MCF 10A (cell line): ENCODE results near the gene RSPH10B. TPM values are rescaled to one million over a fixed set of nuclear protein-coding genes. Genes with fewer than 3 reads are reported as not detected.
"Not testable (repeated sequence)": the region's sequence is repeated elsewhere in the genome, so short reads cannot be mapped to it uniquely, and the experiment has no call there.

Source experiments
- BruUV-seq: library from RNA; stranded (reverse); fragments of 400-500 nt; replicated peaks from 2 replicates; lab custom pipeline; 2021; lab: Mats Ljungman, UMichigan
- CTCF ChIA-PET: fragments of 300-600 bp; sonication (Branson Sonifier 250); formaldehyde crosslinking; extraction: SDS; loops from one replicate; lab custom pipeline; 2021; ENCODE audit warnings: antibody characterized with exemption, inconsistent platforms; lab: Yijun Ruan, JAX
- POLR2A ChIA-PET: fragments of 300-600, 350-650 bp; sonication (Branson Sonifier 250); formaldehyde crosslinking; extraction: SDS; loops from one replicate; lab custom pipeline; 2020; ENCODE audit warnings: antibody characterized with exemption, inconsistent platforms; lab: Yijun Ruan, JAX
- DNase-seq: peaks from one replicate; pipeline ENCODE4 v3.0.0-alpha.2; 2018; ENCODE audit not compliant: unreplicated experiment
- H3K27ac Mint-ChIP-seq: one replicate; pipeline ENCODE4 v1.8.0; 2022; ENCODE audit warnings: mild to moderate bottlenecking, low read depth, mixed read lengths; ENCODE audit not compliant: unreplicated experiment
- H3K27me3 Mint-ChIP-seq: one replicate; pipeline ENCODE4 v1.8.0; 2022; ENCODE audit warnings: mixed read lengths; ENCODE audit not compliant: insufficient read depth, unreplicated experiment
- H3K36me3 Mint-ChIP-seq: one replicate; pipeline ENCODE4 v1.8.0; 2022; ENCODE audit warnings: mild to moderate bottlenecking, moderate library complexity, mixed read lengths; ENCODE audit not compliant: insufficient read depth, unreplicated experiment
- H3K4me1 Mint-ChIP-seq: one replicate; pipeline ENCODE4 v1.8.0; 2022; ENCODE audit warnings: mixed read lengths; ENCODE audit not compliant: insufficient read depth, unreplicated experiment
- H3K4me3 Mint-ChIP-seq: one replicate; pipeline ENCODE4 v1.8.0; 2022; ENCODE audit warnings: mild to moderate bottlenecking, moderate library complexity, mixed read lengths; ENCODE audit not compliant: unreplicated experiment
- H3K9me3 Mint-ChIP-seq: one replicate; pipeline ENCODE4 v1.8.0; 2022; ENCODE audit warnings: mixed read lengths; ENCODE audit not compliant: unreplicated experiment
- intact Hi-C: fragments of 100-400 bp; cut with micrococcal nuclease; formaldehyde crosslinking; loops from 2 replicates; pipeline ENCODE4 v1.14.1; 2022
- total RNA-seq: library from RNA; stranded (reverse); gene quantifications from 2 replicates; pipeline ENCODE4 v1.2.3, GENCODE V29; 2022

The RSPH10B gene
- total RNA-seq, 1 experiment from 2014 or later: 0.84 TPM

DNA sequence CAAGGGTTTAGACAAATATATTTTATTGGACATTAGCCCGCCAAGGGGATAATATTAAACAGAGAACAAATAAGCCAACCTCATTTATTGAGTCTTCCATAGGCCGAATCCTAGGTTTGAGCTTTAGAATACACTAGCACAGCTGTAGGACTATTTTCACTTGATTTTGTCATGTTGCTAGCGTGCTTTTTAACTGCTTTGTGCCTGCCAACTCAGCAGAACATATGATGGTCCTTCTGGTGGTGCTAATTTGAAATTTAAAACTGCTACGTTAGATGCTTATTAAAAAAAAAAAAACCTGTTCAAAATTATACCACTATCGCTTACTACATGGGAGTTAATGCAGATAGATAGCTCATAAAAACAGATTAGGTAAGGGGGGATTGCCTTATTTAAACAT lies 86.1 kb downstream of the RSPH10B start:
- H3K27me3 Mint-ChIP-seq, DNase-seq, CTCF ChIA-PET, intact Hi-C loops, H3K9me3 Mint-ChIP-seq, H3K36me3 Mint-ChIP-seq, H3K4me3 Mint-ChIP-seq, H3K4me1 Mint-ChIP-seq, H3K27ac Mint-ChIP-seq, BruUV-seq: not testable (repeated sequence)
- POLR2A ChIA-PET: interaction anchor here (0.6 kb wide), 1 partner anchor 242 kb away, joined by 3 read pairs; no protein-coding TSS in a partner anchor

DNA sequence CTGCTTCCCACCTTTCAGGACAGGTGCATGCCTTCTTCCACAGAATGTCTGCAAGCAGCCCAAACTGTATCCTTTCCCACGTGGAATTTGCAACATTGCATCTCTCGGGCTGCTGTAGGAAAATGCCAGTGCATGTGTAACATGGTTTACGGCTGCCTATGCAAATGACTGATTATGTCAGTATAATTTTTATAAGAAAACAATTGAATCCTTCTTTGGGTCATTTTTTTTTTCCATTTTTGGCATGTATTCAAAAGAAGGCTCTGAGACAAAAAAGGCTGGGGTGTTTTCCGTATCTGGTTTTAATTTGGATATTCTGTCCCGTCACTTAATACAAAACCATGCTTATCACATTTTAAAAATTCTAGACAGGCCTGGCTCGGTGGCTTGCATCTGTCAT lies 90.4 kb downstream of the RSPH10B start:
- H3K27ac Mint-ChIP-seq, CTCF ChIA-PET, BruUV-seq, H3K4me1 Mint-ChIP-seq, POLR2A ChIA-PET, H3K4me3 Mint-ChIP-seq, H3K36me3 Mint-ChIP-seq, H3K27me3 Mint-ChIP-seq, H3K9me3 Mint-ChIP-seq, DNase-seq, intact Hi-C loops: not testable (repeated sequence)

DNA sequence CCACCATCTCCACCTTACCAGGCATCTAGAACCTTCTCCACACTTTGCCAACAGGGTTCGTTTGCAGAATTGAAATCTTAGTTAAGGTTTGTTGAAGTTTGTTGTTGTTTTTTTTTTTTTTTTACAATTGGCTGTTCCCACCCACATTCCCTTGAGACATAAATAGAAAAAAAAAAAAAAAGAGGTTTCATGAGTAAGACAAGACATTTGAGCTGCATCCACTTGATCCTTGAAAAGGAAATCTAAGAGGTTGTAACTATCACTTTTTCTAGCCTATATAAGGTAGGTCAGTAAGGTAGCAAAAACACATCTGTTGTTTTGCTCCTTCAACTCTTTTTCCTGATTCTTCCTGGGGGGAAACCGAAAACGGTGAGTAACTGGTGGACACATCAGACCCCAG lies 90.9 kb downstream of the RSPH10B start:
- BruUV-seq, H3K36me3 Mint-ChIP-seq, H3K4me1 Mint-ChIP-seq, H3K9me3 Mint-ChIP-seq, H3K27ac Mint-ChIP-seq, H3K4me3 Mint-ChIP-seq, CTCF ChIA-PET, H3K27me3 Mint-ChIP-seq, intact Hi-C loops, POLR2A ChIA-PET, DNase-seq: not testable (repeated sequence)

Other genes with a start within 250 kb of the RSPH10B start
- gene RNF216, start 189.0 kb downstream of the RSPH10B start, total RNA-seq: 26.4 and 31.0 TPM in 2 replicates
- not detected in 2 replicates for gene OCM, start 89.9 kb downstream of the RSPH10B start, total RNA-seq
- 86.3 and 92.6 TPM in 2 replicates for gene CCZ1, start 72.0 kb downstream of the RSPH10B start, total RNA-seq
- gene PMS2, start 38.4 kb upstream of the RSPH10B start, total RNA-seq: 18.9 and 20.5 TPM in 2 replicates
- 72.6 and 113 TPM in 2 replicates for gene AIMP2, start 38.6 kb upstream of the RSPH10B start, total RNA-seq
- gene ANKRD61, start 60.7 kb upstream of the RSPH10B start, total RNA-seq: 0.42 TPM in 1 of 2 replicates, not detected in the other
- 92.1 and 107 TPM in 2 replicates for gene EIF2AK1, start 88.5 kb upstream of the RSPH10B start, total RNA-seq
- gene USP42, start 134.3 kb upstream of the RSPH10B start, total RNA-seq: 10.0 and 11.6 TPM in 2 replicates